Measurements from ENCODE around the gene ZNF438.

Gene ZNF438

DNA sequence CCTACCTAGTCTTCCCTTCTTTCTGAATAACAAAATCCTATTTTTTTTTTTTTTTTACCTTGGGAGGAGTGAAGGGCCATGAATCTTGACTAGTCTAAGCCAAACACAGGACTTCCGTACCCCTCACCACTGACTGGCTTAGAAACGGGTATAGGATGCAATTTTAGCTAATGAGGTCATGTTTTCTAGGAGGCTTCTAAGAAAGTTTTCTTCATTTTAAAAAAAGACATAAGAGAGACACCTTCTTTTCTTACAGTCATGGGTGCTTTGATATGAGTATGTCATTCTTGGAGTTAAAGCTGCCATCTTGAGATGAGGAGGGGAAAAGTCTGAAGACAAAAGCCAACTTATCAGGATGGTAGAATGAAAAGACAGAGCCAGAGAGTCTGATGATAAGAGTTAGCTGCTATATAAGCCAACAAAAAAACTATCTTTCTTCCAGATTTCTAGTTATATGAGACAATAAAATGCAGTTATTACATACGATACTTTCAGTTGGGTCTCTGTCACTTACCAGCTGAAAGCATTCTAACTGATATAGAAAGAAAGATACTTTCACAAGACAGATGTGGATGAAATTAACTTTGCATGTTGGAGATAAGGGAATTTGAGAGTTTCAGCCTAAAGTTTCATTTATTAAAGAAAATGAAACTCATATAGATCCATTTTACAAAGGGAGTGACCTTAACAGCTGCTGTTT is 34.0 kb downstream of the ZNF438 start:
- DNase-seq (ENCODE audit: low spot score): no peak
- TF ChIP-seq CTCF (IDR thresholded peaks at IDR 0.05; ENCODE audit: borderline replicate concordance, control extremely low read depth, extremely low read depth, insufficient read depth, missing control alignments): no peak
- in situ Hi-C loops (cut with MboI; ENCODE audit: low sequenced_read_pairs, unreplicated experiment): no loop called here

DNA sequence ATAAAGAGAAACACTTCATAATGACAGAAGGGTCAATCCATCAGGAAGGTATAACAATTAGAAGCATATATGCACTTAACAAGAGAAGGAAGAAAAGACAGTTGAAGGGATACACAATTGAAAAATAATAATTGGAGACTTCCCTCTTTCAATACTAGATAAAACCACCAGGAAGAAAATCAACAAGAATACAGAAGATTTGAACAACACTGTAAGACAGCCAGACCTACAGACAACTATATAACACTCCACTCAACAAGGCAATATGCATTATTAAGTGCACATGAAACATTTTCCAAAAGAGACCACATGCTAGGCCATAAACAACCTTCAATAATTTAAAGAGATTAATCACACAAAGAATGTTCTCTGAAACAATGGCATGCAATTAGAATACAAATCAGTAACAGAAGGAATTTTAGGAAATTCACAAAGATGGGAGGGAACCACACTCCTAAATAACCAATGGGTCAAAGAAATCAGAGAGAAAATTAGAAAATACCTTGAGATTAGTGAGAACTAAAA is 35.1 kb downstream of the ZNF438 start:
- in situ Hi-C loops (cut with MboI; ENCODE audit: low sequenced_read_pairs, unreplicated experiment): no loop called here
- no peak for TF ChIP-seq CTCF (IDR thresholded peaks at IDR 0.05; ENCODE audit: borderline replicate concordance, control extremely low read depth, extremely low read depth, insufficient read depth, missing control alignments)
- DNase-seq (ENCODE audit: low spot score): no peak

DNA sequence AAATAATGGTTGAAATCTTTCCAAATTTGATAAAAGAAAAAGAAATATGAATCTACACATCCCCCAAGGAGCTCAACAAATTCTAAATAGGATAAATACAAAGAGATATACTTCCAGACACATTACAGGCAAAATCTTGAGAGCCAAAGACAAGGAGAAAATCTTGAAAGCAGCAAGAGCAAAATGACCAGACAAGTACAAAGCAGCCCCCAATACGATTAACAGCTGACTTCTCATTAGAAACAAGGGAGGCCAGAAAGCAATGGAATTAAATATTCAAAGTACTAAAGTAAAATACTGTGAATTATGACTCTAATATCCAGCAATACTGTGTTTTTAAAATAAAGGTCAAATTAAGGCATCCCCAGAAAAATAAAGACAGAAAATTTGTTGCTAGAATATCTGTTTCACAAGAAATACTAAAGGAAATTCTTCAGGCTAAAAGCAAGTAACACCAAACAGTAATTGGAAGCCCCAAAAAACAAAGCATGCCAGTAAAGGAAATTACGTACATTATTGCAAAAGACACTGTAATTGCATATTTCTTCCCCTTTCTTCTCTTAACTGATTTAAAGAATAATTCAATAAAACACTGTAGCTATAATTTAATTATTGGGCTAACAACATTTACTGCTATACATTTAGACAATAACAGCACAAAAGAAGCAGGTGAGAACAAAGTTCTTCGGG is 36.4 kb downstream of the ZNF438 start:
- in situ Hi-C loops (cut with MboI; ENCODE audit: low sequenced_read_pairs, unreplicated experiment): no loop called here
- no peak for DNase-seq (ENCODE audit: low spot score)

DNA sequence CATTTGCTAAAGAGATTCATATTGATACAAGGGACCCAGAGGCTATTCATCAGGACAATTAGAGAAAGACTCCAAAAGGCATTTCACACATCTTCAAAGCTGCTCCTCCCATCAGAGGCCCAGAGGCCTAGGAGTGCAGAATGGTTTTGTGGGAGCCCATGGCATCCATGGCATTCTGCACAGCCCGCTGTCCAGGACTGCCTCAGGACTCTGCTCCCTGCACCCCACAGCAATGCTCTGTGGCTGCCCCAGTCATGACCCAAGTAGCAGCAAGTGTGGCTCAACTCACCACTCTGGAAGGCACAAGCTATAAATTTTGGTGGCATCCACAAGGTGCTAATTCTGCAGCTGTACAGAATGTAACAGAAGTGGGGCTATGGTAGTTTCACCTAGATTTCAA is 38.5 kb downstream of the ZNF438 start:
- in situ Hi-C loops (cut with MboI; ENCODE audit: low sequenced_read_pairs, unreplicated experiment): no loop called here

More for the DNA sequence above, 36.4 kb downstream of the ZNF438 start:
- TF ChIP-seq CTCF (IDR thresholded peaks at IDR 0.05; ENCODE audit: borderline replicate concordance, control extremely low read depth, extremely low read depth, insufficient read depth, missing control alignments): no peak

GRCh38 chr10:30992681-30993080 is 39.0 kb downstream of the ZNF438 start:
- in situ Hi-C loops (cut with MboI; ENCODE audit: low sequenced_read_pairs, unreplicated experiment): no loop called here
- no peak for TF ChIP-seq CTCF (IDR thresholded peaks at IDR 0.05; ENCODE audit: borderline replicate concordance, control extremely low read depth, extremely low read depth, insufficient read depth, missing control alignments)
- no peak for DNase-seq (ENCODE audit: low spot score)

More for the DNA sequence above, 38.5 kb downstream of the ZNF438 start:
- DNase-seq (ENCODE audit: low spot score): no peak
- TF ChIP-seq CTCF (IDR thresholded peaks at IDR 0.05; ENCODE audit: borderline replicate concordance, control extremely low read depth, extremely low read depth, insufficient read depth, missing control alignments): no peak

GRCh38 chr10:30991647-30992011 is 40.0 kb downstream of the ZNF438 start:
- TF ChIP-seq CTCF (IDR thresholded peaks at IDR 0.05; ENCODE audit: borderline replicate concordance, control extremely low read depth, extremely low read depth, insufficient read depth, missing control alignments): no peak
- DNase-seq (ENCODE audit: low spot score): no peak
- in situ Hi-C loops (cut with MboI; ENCODE audit: low sequenced_read_pairs, unreplicated experiment): no loop called here
